HG03135 (cell line): ENCODE results near the gene ZNF677.
"Not testable (repeated sequence)": the region's sequence is repeated elsewhere in the genome, so short reads cannot be mapped to it uniquely, and the experiment has no call there.

Experiments used
- ATAC-seq: cut with Tn5 transposase; IDR thresholded peaks from one replicate; pipeline ENCODE4 v1.9.1; 2021; ENCODE audit warnings: mild to moderate bottlenecking, moderate library complexity; ENCODE audit not compliant: unreplicated experiment

The ZNF677 gene

GRCh38 chr19:53254411-53255341 is at the start of gene ZNF677:
Gene ZNF677, minus strand, starts transcription at chr19:53254873. Its CDS starts 3,323 bp downstream, at chr19:53251550.
- ATAC-seq: no peak

GRCh38 chr19:53301341-53301740 is 46.7 kb upstream of the ZNF677 start:
- ATAC-seq: not testable (repeated sequence)

- ATAC-seq: no peak
Observed at GRCh38 chr19:53294786-53295441, 40.2 kb upstream of the ZNF677 start.

- ATAC-seq: no peak
Observed at GRCh38 chr19:53290758-53291549, 36.3 kb upstream of the ZNF677 start.

- ATAC-seq: no peak
Observed at GRCh38 chr19:53285087-53285486, 30.4 kb upstream of the ZNF677 start.

GRCh38 chr19:53281947-53282346 is 27.3 kb upstream of the ZNF677 start:
- ATAC-seq: not testable (repeated sequence)

GRCh38 chr19:53275480-53275879 is 20.8 kb upstream of the ZNF677 start:
- ATAC-seq: no peak

GRCh38 chr19:53272044-53272443 is 17.4 kb upstream of the ZNF677 start:
- no peak for ATAC-seq

GRCh38 chr19:53269861-53270260 is 15.2 kb upstream of the ZNF677 start:
- not testable (repeated sequence) for ATAC-seq

GRCh38 chr19:53267623-53268022 is 12.9 kb upstream of the ZNF677 start, which contains the start of gene VN1R4:
Gene VN1R4, minus strand, starts transcription at chr19:53267723. Its CDS starts 58 bp downstream, at chr19:53267665.
- ATAC-seq: not testable (repeated sequence)

- ATAC-seq: not testable (repeated sequence)
Observed at GRCh38 chr19:53257715-53258342, 3.2 kb upstream of the ZNF677 start, which contains the start of gene VN1R2. Gene VN1R2, plus strand, starts transcription at chr19:53258292. Its CDS starts 84 bp downstream, at chr19:53258376.

- ATAC-seq: no peak
Observed at GRCh38 chr19:53246498-53246897, 8.2 kb downstream of the ZNF677 start.

GRCh38 chr19:53237114-53237777 is 17.4 kb downstream of the ZNF677 start:
- ATAC-seq: no peak

- no peak for ATAC-seq
Observed at GRCh38 chr19:53224606-53225005, 30.1 kb downstream of the ZNF677 start.

GRCh38 chr19:53222716-53223115 is 32.0 kb downstream of the ZNF677 start:
- not testable (repeated sequence) for ATAC-seq

GRCh38 chr19:53212703-53213320 is 41.9 kb downstream of the ZNF677 start:
- ATAC-seq: no peak

- not testable (repeated sequence) for ATAC-seq
Observed at GRCh38 chr19:53211554-53211953, 43.1 kb downstream of the ZNF677 start.

- no peak for ATAC-seq
Observed at GRCh38 chr19:53196777-53197396, 57.8 kb downstream of the ZNF677 start.
